Muscle of leg (tissue), 11 donors: Measurements from ENCODE around the gene SKAP1. TPM values are rescaled to one million over a fixed set of nuclear protein-coding genes. Genes with fewer than 3 reads are reported as not detected.
A peak's percentile ranks its signal among the peaks of the same experiment; 100 is the strongest.
"Not testable (repeated sequence)": the region's sequence is repeated elsewhere in the genome, so short reads cannot be mapped to it uniquely, and the experiment has no call there.

Source experiments
- DNase-seq: peaks from one replicate; pipeline ENCODE4 v3.0.0; 2013
- H3K27ac ChIP-seq: one replicate; pipeline ENCODE4 v1.5.1; 2013; ENCODE audit warnings: mild to moderate bottlenecking, low read length, control low read depth
- H3K27me3 ChIP-seq: one replicate; pipeline ENCODE4 v1.6.1; 2013; ENCODE audit warnings: low read length; ENCODE audit not compliant: control insufficient read depth, insufficient read depth
- H3K36me3 ChIP-seq: one replicate; pipeline ENCODE4 v1.6.1; 2013; ENCODE audit warnings: low read length; ENCODE audit not compliant: control insufficient read depth, insufficient read depth
- H3K4me1 ChIP-seq: one replicate; pipeline ENCODE4 v1.6.1; 2013; ENCODE audit warnings: low read length; ENCODE audit not compliant: control insufficient read depth, insufficient read depth
- H3K4me3 ChIP-seq: one replicate; pipeline ENCODE4 v1.5.1; 2013; ENCODE audit warnings: low read length, control low read depth
- H3K9me3 ChIP-seq: replicated peaks from 2 replicates; pipeline ENCODE4 v1.6.1; 2013; ENCODE audit warnings: low read depth, low read length; ENCODE audit not compliant: control insufficient read depth
- WGBS: methylation state at CpG from one replicate; pipeline ENCODE4 v1.1.5; 2013; ENCODE audit warnings: missing lambda C conversion rate; ENCODE audit not compliant: insufficient coverage; 5-methylcytosine and 5-hydroxymethylcytosine counted together
- polyA plus RNA-seq, 8 donors: library from polyadenylated mRNA; unstranded; fragments of 120-200 nt; gene quantifications; one replicate each; pipeline versions ENCODE4 v1.2.1 to v1.2.3, GENCODE V29; 2013; ENCODE audit warnings: inconsistent platforms in 1 of 8, low replicate concordance in 1 of 8; ENCODE audit not compliant: insufficient read length in 8 of 8, insufficient read depth in 1 of 8
- total RNA-seq: library from RNA; stranded (reverse); fragments of 120-200 nt; gene quantifications from one replicate; pipeline ENCODE4 v1.2.4, GENCODE V29; 2013

The SKAP1 gene
- total and polyA plus RNA-seq, 9 donors = 0.22 to 0.52 (median 0.37) TPM; not detected in 1

- no peak for DNase-seq
- WGBS = 67% methylated on average over 2 of the region's 9 CpGs
- Histone ChIP-seq H3K27ac (no peak overlapping the region), H3K4me3 (no peak overlapping the region), H3K27me3 (peaks cover 3% of the 10 kb centered on the region), H3K36me3 (no peaks in the 10 kb centered on the region), H3K9me3 (no peaks in the 10 kb centered on the region), H3K4me1 (no peaks in the 10 kb centered on the region)
Measured at GRCh38 chr17:48293319-48294019, 136.5 kb downstream of the SKAP1 start.

GRCh38 chr17:48290378-48290777 is 139.6 kb downstream of the SKAP1 start:
- Histone ChIP-seq H3K27me3 (peaks cover 5% of the 10 kb centered on the region), H3K27ac (no peak overlapping the region), H3K9me3 (no peaks in the 10 kb centered on the region), H3K4me1 (no peaks in the 10 kb centered on the region), H3K4me3 (no peak overlapping the region), H3K36me3 (no peaks in the 10 kb centered on the region)
- WGBS = no CpG with 5 or more reads among the region's 2 CpGs
- no peak for DNase-seq

- WGBS = 86% methylated on average over 4 of the region's 9 CpGs
Measured at GRCh38 chr17:48286917-48287316, 143.1 kb downstream of the SKAP1 start.

GRCh38 chr17:48285614-48286013 is 144.4 kb downstream of the SKAP1 start:
- DNase-seq = no peak
- H3K27me3 ChIP-seq = peaks cover 7% of the 10 kb centered on the region
- no peaks in the 10 kb centered on the region for H3K4me1 ChIP-seq
- H3K4me3 ChIP-seq = no peak overlapping the region
- no peaks in the 10 kb centered on the region for H3K36me3 ChIP-seq
- no peaks in the 10 kb centered on the region for H3K9me3 ChIP-seq
- no peak overlapping the region for H3K27ac ChIP-seq

More at GRCh38 chr17:48286917-48287316, 143.1 kb downstream of the SKAP1 start:
- H3K4me1 ChIP-seq, H3K36me3 ChIP-seq, H3K4me3 ChIP-seq, DNase-seq, H3K27ac ChIP-seq, H3K9me3 ChIP-seq, H3K27me3 ChIP-seq: not testable (repeated sequence)

GRCh38 chr17:48283907-48284306 is 146.1 kb downstream of the SKAP1 start:
- H3K36me3 ChIP-seq = no peaks in the 10 kb centered on the region
- H3K27ac ChIP-seq = no peak overlapping the region
- H3K4me1 ChIP-seq = no peaks in the 10 kb centered on the region
- DNase-seq = no peak
- H3K27me3 ChIP-seq = peaks cover 7% of the 10 kb centered on the region
- no CpG with 5 or more reads among the region's 1 CpG for WGBS
- H3K9me3 ChIP-seq = no peaks in the 10 kb centered on the region
- H3K4me3 ChIP-seq = no peak overlapping the region

- no peaks in the 10 kb centered on the region for H3K4me1 ChIP-seq
- 78% methylated on average over 2 of the region's 2 CpGs for WGBS
Measured at GRCh38 chr17:48283411-48283810, 146.6 kb downstream of the SKAP1 start.

GRCh38 chr17:48282303-48282702 is 147.7 kb downstream of the SKAP1 start:
- no peaks in the 10 kb centered on the region for H3K4me1 ChIP-seq
- no peak for DNase-seq
- H3K9me3 ChIP-seq = no peaks in the 10 kb centered on the region
- no peak overlapping the region for H3K4me3 ChIP-seq
- H3K36me3 ChIP-seq = no peaks in the 10 kb centered on the region
- 95% methylated on average over 2 of the region's 2 CpGs for WGBS
- H3K27ac ChIP-seq = no peak overlapping the region
- peaks cover 9% of the 10 kb centered on the region for H3K27me3 ChIP-seq

More at GRCh38 chr17:48283411-48283810, 146.6 kb downstream of the SKAP1 start:
- DNase-seq = no peak
- no peak overlapping the region for H3K4me3 ChIP-seq
- peaks cover 7% of the 10 kb centered on the region for H3K27me3 ChIP-seq
- H3K27ac ChIP-seq = no peak overlapping the region
- H3K9me3 ChIP-seq = no peaks in the 10 kb centered on the region
- H3K36me3 ChIP-seq = no peaks in the 10 kb centered on the region

- H3K27me3 ChIP-seq = peaks cover 7% of the 10 kb centered on the region
- no peaks in the 10 kb centered on the region for H3K4me1 ChIP-seq
- H3K36me3 ChIP-seq = no peaks in the 10 kb centered on the region
- DNase-seq = no peak
- no peaks in the 10 kb centered on the region for H3K9me3 ChIP-seq
- no peak overlapping the region for H3K4me3 ChIP-seq
- 100% methylated on average over 1 of the region's 5 CpGs for WGBS
- H3K27ac ChIP-seq = no peak overlapping the region
Measured at GRCh38 chr17:48278760-48279491, 151.1 kb downstream of the SKAP1 start.

- Histone ChIP-seq H3K4me3 (no peak overlapping the region), H3K4me1 (no peaks in the 10 kb centered on the region), H3K9me3 (no peaks in the 10 kb centered on the region), H3K27ac (no peak overlapping the region), H3K36me3 (no peaks in the 10 kb centered on the region), H3K27me3 (peaks cover 5% of the 10 kb centered on the region)
- WGBS = no CpG with 5 or more reads among the region's 1 CpG
- no peak for DNase-seq
Measured at GRCh38 chr17:48276776-48277175, 153.2 kb downstream of the SKAP1 start.

- Histone ChIP-seq H3K27me3 (no peaks in the 10 kb centered on the region), H3K4me3 (no peak overlapping the region), H3K27ac (no peak overlapping the region), H3K9me3 (no peaks in the 10 kb centered on the region), H3K36me3 (no peaks in the 10 kb centered on the region), H3K4me1 (no peaks in the 10 kb centered on the region)
- WGBS = no CpG with 5 or more reads among the region's 2 CpGs
- DNase-seq = peak; percentile 17
Measured at GRCh38 chr17:48270899-48271298, 159.1 kb downstream of the SKAP1 start.
